DND-41 (cell line): ENCODE data around the gene GRIK4.

Experiments
- ATAC-seq: fragments of 200-7000 bp; cut with Tn5 transposase; 3 replicates; pipeline ENCODE4 v1.9.1; 2021; ENCODE audit warnings: low read depth; ENCODE audit not compliant: insufficient read depth
- DNase-seq: peaks from one replicate; pipeline ENCODE4 v3.0.0-alpha.2; 2020
- H2AFZ ChIP-seq: 2 replicates; pipeline ENCODE4 v1.6.0; 2012; ENCODE audit warnings: low read depth, low read length
- H3K27ac ChIP-seq: 2 replicates; pipeline ENCODE4 v1.5.1; 2012; ENCODE audit warnings: low read length, inconsistent platforms
- H3K27me3 ChIP-seq: fragments of 200-600 bp; sonication (generic); 2 replicates; pipeline ENCODE4 v1.6.0; 2012; ENCODE audit warnings: low read length, mild to moderate bottlenecking, inconsistent platforms; ENCODE audit not compliant: insufficient read depth, poor library complexity
- H3K36me3 ChIP-seq: 2 replicates; pipeline ENCODE4 v1.5.1; 2012; ENCODE audit warnings: low read length, inconsistent platforms; ENCODE audit not compliant: insufficient read depth
- H3K4me1 ChIP-seq: 2 replicates; pipeline ENCODE4 v1.5.1; 2012; ENCODE audit warnings: mild to moderate bottlenecking, low read length; ENCODE audit not compliant: insufficient read depth
- H3K4me2 ChIP-seq: 2 replicates; pipeline ENCODE4 v1.6.0; 2012; ENCODE audit warnings: mild to moderate bottlenecking, moderate library complexity, low read length, inconsistent platforms; ENCODE audit not compliant: insufficient read depth
- H3K4me3 ChIP-seq, 2 experiments: fragments of 200-600 bp in 1 of 2; shearing (Covaris generic) in 1 of 2; 2 replicates each; pipeline ENCODE4 v1.5.1; 2012 to 2016; ENCODE audit warnings: inconsistent platforms in 2 of 2, low read length in 2 of 2, mild to moderate bottlenecking in 2 of 2, low read depth in 1 of 2, moderate library complexity in 1 of 2
- H3K79me2 ChIP-seq: 2 replicates; pipeline ENCODE4 v1.6.0; 2012; ENCODE audit warnings: low read length, inconsistent platforms; ENCODE audit not compliant: insufficient read depth
- H3K9ac ChIP-seq: 2 replicates; pipeline ENCODE4 v1.6.0; 2012; ENCODE audit warnings: low read depth, mild to moderate bottlenecking, inconsistent platforms, low read length, moderate library complexity
- H3K9me3 ChIP-seq: 2 replicates; pipeline ENCODE4 v1.5.1; 2012; ENCODE audit warnings: low read length, moderate library complexity, mild to moderate bottlenecking, inconsistent platforms; ENCODE audit not compliant: insufficient read depth, severe bottlenecking
- H4K20me1 ChIP-seq: 2 replicates; pipeline ENCODE4 v1.6.0; 2012; ENCODE audit warnings: low read length; ENCODE audit not compliant: insufficient read depth
- CTCF ChIP-seq: IDR thresholded peaks from 2 replicates; pipeline ENCODE4 v1.5.1; 2012; ENCODE audit warnings: borderline replicate concordance, low read length, moderate library complexity, mild to moderate bottlenecking; ENCODE audit not compliant: poor library complexity, severe bottlenecking; ENCODE audit errors: extremely low read depth
- EZH2 ChIP-seq: IDR thresholded peaks from 3 replicates; pipeline ENCODE4 v1.6.1; 2012; ENCODE audit warnings: borderline replicate concordance, low read depth, mild to moderate bottlenecking, moderate library complexity, low read length, inconsistent platforms; ENCODE audit not compliant: severe bottlenecking

The GRIK4 gene

DNA sequence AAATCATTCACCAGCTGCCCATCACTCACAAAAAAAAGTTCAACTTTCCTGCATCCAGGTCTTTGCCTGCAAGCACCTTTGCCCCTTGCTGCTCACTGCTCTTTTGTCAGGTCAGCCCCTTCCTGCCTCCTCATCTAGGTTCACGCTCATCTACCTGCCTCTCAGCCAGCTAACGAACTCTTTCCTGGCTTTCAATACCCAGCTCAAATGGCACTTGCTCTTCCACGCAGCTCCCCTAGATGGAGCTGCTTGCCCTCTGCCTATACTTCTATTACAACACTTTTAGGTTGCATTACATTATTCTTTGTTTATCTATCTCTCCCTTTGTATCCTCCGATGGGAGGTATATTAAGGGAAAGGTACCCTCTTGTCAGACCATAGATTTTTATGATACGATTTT lies 433.5 kb downstream of the GRIK4 start:
- Histone ChIP-seq H3K9ac (no peak overlapping the region), H4K20me1 (no peaks in the 10 kb centered on the region), H3K4me3 (no peak overlapping the region), H3K79me2 (no peaks in the 10 kb centered on the region), H3K36me3 (no peaks in the 10 kb centered on the region), H3K27me3 (peaks cover 2% of the 10 kb centered on the region), H3K27ac (no peak overlapping the region), H3K4me1 (no peaks in the 10 kb centered on the region), H2AFZ (no peak overlapping the region), H3K4me2 (no peak overlapping the region), H3K9me3 (peaks cover 6% of the 10 kb centered on the region)
- ATAC-seq = no peak
- DNase-seq = no peak
- peak; percentile 54 for TF ChIP-seq CTCF
- no peak for TF ChIP-seq EZH2

DNA sequence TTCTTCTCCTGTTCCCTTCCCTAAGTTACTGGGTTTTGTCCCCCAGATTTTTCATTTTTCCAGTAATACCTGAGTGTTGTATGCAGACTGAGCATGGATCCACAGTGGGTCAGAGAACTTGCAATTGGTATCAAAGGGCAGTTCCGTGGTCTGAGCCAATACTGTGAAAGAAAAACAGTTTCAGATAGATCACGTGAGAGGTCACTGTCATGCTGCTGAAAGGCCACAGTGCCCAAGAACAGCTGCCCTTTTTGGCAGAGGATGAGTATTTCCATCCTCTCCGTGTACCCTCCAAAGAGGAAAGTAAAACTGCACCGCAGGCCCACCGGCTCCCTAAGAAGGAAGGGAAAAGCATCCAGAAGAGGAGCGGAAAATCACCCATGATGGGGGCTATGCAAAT lies 439.3 kb downstream of the GRIK4 start:
- H3K4me2 ChIP-seq = no peak overlapping the region
- no peak overlapping the region for H3K4me3 ChIP-seq
- no peaks in the 10 kb centered on the region for H3K79me2 ChIP-seq
- H2AFZ ChIP-seq = no peak overlapping the region
- TF ChIP-seq EZH2 = no peak
- no peak for TF ChIP-seq CTCF
- DNase-seq (no peak), ATAC-seq (no peak)
- no peaks in the 10 kb centered on the region for H4K20me1 ChIP-seq
- no peaks in the 10 kb centered on the region for H3K27me3 ChIP-seq
- H3K27ac ChIP-seq = no peak overlapping the region
- no peak overlapping the region for H3K9ac ChIP-seq
- H3K9me3 ChIP-seq = no peaks in the 10 kb centered on the region
- no peaks in the 10 kb centered on the region for H3K36me3 ChIP-seq
- no peaks in the 10 kb centered on the region for H3K4me1 ChIP-seq

GRCh38 chr11:120952461-120953434 lies 441.2 kb downstream of the GRIK4 start:
- no peaks in the 10 kb centered on the region for H3K36me3 ChIP-seq
- no peak overlapping the region for H3K27ac ChIP-seq
- peak; percentile 65 for DNase-seq
- TF ChIP-seq EZH2 (no peak), CTCF (peak; percentile 82)
- H3K4me1 ChIP-seq = no peaks in the 10 kb centered on the region
- no peak overlapping the region for H3K4me3 ChIP-seq
- no peaks in the 10 kb centered on the region for H3K79me2 ChIP-seq
- H3K9me3 ChIP-seq = no peaks in the 10 kb centered on the region
- H4K20me1 ChIP-seq = peaks cover 2% of the 10 kb centered on the region; the same call in 1 of the 2 replicates
- H3K27me3 ChIP-seq = no peaks in the 10 kb centered on the region
- H3K4me2 ChIP-seq = no peak overlapping the region
- ATAC-seq = peak; percentile 78; the same call in 2 of the 3 replicates
- no peak overlapping the region for H3K9ac ChIP-seq
- H2AFZ ChIP-seq = peak overlapping the region; percentile 20; the same call in 1 of the 2 replicates

DNA sequence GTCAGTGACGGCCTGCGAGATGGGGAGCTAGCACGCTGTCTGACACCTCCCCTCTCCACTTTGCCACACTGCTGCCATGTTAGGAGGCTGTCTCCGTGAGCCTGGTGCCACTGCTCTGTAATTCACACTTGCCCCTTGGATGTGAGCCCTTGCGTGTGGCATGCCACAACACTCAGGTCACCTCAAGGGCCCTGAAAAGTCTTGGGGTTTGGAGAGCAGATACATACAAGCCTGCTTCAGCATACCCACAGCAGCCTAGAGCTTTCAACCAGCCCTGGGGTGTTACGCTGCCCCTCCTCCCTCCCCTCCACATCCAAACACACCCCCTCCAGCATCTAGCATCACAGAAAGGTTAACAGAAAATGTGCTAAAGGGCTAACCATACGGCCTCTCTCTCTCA lies 442.8 kb downstream of the GRIK4 start:
- TF ChIP-seq EZH2 (no peak), CTCF (no peak)
- Histone ChIP-seq H3K4me2 (no peak overlapping the region), H3K4me1 (no peaks in the 10 kb centered on the region), H3K9me3 (no peaks in the 10 kb centered on the region), H3K36me3 (no peaks in the 10 kb centered on the region), H4K20me1 (peaks cover 8% of the 10 kb centered on the region), H3K27me3 (no peaks in the 10 kb centered on the region), H3K4me3 (no peak overlapping the region), H3K79me2 (no peaks in the 10 kb centered on the region), H3K27ac (no peak overlapping the region), H3K9ac (no peak overlapping the region), H2AFZ (no peak overlapping the region)
- ATAC-seq (no peak), DNase-seq (no peak)
